IMR-90 (cell line): Measurements from ENCODE around the gene SLC16A7.

Source experiments
- CEBPB ChIP-seq: IDR thresholded peaks from 2 replicates; pipeline ENCODE4 v1.6.1; 2012; ENCODE audit warnings: low read depth, low read length, improper control_type of control experiment
- POLR2A ChIP-seq: IDR thresholded peaks from 2 replicates; pipeline ENCODE4 v1.6.1; 2012; ENCODE audit warnings: mild to moderate bottlenecking, low read depth, low read length
- RAD21 ChIP-seq: IDR thresholded peaks from 2 replicates; pipeline ENCODE4 v1.6.1; 2012; ENCODE audit warnings: low read length, improper control_type of control experiment
- RFX5 ChIP-seq: IDR thresholded peaks from 2 replicates; pipeline ENCODE4 v1.8.0; 2012; ENCODE audit warnings: low read depth, mild to moderate bottlenecking, low read length, moderate library complexity
- SMC3 ChIP-seq: fragments of 150-350 bp; IDR thresholded peaks from 2 replicates; pipeline ENCODE4 v1.6.1; 2016; ENCODE audit warnings: low read depth, mild to moderate bottlenecking, antibody characterized with exemption, low read length, moderate library complexity
- TF ChIP-seq, protein P1 (sequence below): conservative IDR thresholded peaks from 2 replicates; pipeline ENCODE4 v1.5.1; 2012; ENCODE audit warnings: mild to moderate bottlenecking, low read depth, low read length, improper control_type of control experiment

GRCh38 chr12:59737725-59738463 lies 142.1 kb downstream of the SLC16A7 start:
- TF ChIP-seq, protein P1, sequence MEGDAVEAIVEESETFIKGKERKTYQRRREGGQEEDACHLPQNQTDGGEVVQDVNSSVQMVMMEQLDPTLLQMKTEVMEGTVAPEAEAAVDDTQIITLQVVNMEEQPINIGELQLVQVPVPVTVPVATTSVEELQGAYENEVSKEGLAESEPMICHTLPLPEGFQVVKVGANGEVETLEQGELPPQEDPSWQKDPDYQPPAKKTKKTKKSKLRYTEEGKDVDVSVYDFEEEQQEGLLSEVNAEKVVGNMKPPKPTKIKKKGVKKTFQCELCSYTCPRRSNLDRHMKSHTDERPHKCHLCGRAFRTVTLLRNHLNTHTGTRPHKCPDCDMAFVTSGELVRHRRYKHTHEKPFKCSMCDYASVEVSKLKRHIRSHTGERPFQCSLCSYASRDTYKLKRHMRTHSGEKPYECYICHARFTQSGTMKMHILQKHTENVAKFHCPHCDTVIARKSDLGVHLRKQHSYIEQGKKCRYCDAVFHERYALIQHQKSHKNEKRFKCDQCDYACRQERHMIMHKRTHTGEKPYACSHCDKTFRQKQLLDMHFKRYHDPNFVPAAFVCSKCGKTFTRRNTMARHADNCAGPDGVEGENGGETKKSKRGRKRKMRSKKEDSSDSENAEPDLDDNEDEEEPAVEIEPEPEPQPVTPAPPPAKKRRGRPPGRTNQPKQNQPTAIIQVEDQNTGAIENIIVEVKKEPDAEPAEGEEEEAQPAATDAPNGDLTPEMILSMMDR = no peak
- TF ChIP-seq POLR2A = no peak
- TF ChIP-seq CEBPB = peak; percentile 55
- TF ChIP-seq RFX5 = no peak
- TF ChIP-seq RAD21 = no peak
- TF ChIP-seq SMC3 = no peak
